PFSK-1 (cell line): ENCODE measurements around the gene WNT5B.

Experiments
- FOXP2 ChIP-seq: optimal IDR thresholded peaks from 2 replicates; pipeline ENCODE3; 2011; ENCODE audit warnings: borderline replicate concordance, control low read depth, inconsistent platforms; ENCODE audit not compliant: insufficient read depth; ENCODE audit errors: extremely low read length, extremely low read depth
- POLR2AphosphoS5 ChIP-seq: IDR thresholded peaks from 2 replicates; pipeline ENCODE4 v1.6.1; 2012; ENCODE audit warnings: low read depth, mild to moderate bottlenecking, control low read depth, low read length, moderate library complexity
- REST ChIP-seq, 2 experiments: IDR thresholded peaks; 2 replicates each; pipeline versions ENCODE4 v1.6.1 to v1.8.0; 2011 to 2012; ENCODE audit warnings: low read depth in 2 of 2, low read length in 2 of 2, control low read depth in 1 of 2, inconsistent platforms in 1 of 2, mild to moderate bottlenecking in 1 of 2, moderate library complexity in 1 of 2; ENCODE audit not compliant: insufficient read depth in 1 of 2
- TAF1 ChIP-seq: IDR thresholded peaks from 2 replicates; pipeline ENCODE4 v1.6.1; 2012; ENCODE audit warnings: low read length, control low read depth, borderline replicate concordance; ENCODE audit not compliant: insufficient read depth

DNA sequence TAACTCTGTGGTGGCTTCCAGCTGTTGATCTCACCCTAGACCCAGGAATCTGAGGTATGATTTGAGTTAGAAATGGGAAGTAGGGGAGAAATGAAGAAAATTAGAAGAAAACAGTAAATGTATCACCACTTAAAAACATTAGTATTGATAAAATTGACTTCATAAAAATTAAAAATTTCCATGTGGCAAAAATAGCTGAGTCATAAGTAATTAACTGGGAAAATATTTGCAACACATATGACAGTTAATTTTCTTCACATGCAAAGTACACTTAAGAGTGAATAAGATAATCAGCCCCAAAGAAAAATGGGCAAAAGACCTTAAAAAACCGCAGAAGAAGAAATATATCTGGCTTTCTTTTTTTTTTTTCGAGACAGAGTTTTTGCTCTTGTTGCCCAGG lies 36.3 kb downstream of the WNT5B start:
- TF ChIP-seq POLR2AphosphoS5 = no peak
- TF ChIP-seq FOXP2 = no peak
- no peak for TF ChIP-seq REST (IDR thresholded peaks at IDR 0.05; ENCODE audit: insufficient read depth in 1 of 2, low read depth in 2 of 2, low read length in 2 of 2)
- no peak for TF ChIP-seq TAF1
